Ishikawa (cell line): ENCODE data around the gene KLHL6.

ENCODE experiments used
- TAF1 ChIP-seq: IDR thresholded peaks from 2 replicates; pipeline ENCODE4 v1.6.1; 2012; ENCODE audit warnings: low read depth, mild to moderate bottlenecking
- TF ChIP-seq, protein P1 (sequence below): IDR thresholded peaks from 2 replicates; pipeline ENCODE4 v1.6.1; 2012

- TF ChIP-seq, protein P1, sequence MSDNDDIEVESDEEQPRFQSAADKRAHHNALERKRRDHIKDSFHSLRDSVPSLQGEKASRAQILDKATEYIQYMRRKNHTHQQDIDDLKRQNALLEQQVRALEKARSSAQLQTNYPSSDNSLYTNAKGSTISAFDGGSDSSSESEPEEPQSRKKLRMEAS: no peak
- TF ChIP-seq TAF1: no peak
These were observed 68.5 kb downstream of the KLHL6 start for GRCh38 chr3:183487016-183487415.
